HEK293 (cell line): Measurements from ENCODE around the gene LRP1B.

Source experiments
- CTCF ChIA-PET: fragments of 350-600 bp; formaldehyde crosslinking; extraction: SDS; loops from one replicate; lab custom pipeline; 2021; ENCODE audit warnings: antibody characterized with exemption; lab: Yijun Ruan, JAX
- POLR2A ChIA-PET: fragments of 300-600 bp; formaldehyde crosslinking; extraction: SDS; loops from one replicate; lab custom pipeline; 2020; ENCODE audit warnings: antibody characterized with exemption, inconsistent platforms; lab: Yijun Ruan, JAX
- H3K27ac ChIP-seq: fragments of 200-500 bp; sonication (Bioruptor generic); 2 replicates; pipeline ENCODE4 v1.5.1; 2014; ENCODE audit warnings: low read depth, low read length, control low read depth, inconsistent platforms; ENCODE audit errors: extremely low read depth
- H3K36me3 ChIP-seq, 2 experiments: fragments of 200-500 bp in 1 of 2; sonication (Bioruptor generic) in 1 of 2; 1 replicate in 1 of 2; 2 replicates in 1 of 2; pipeline ENCODE4 v1.5.1; 2014 to 2017; ENCODE audit warnings: inconsistent platforms in 2 of 2, low read length in 2 of 2; ENCODE audit not compliant: control insufficient read depth in 2 of 2, insufficient read depth in 1 of 2
- H3K4me1 ChIP-seq: fragments of 200-500 bp; sonication (Bioruptor generic); 2 replicates; pipeline ENCODE4 v1.5.1; 2014; ENCODE audit warnings: mild to moderate bottlenecking, low read length, inconsistent platforms; ENCODE audit not compliant: control insufficient read depth, insufficient read depth
- H3K4me3 ChIP-seq: 2 replicates; pipeline ENCODE4 v1.5.1; 2011; ENCODE audit warnings: low read depth, mild to moderate bottlenecking, control low read depth, low read length, moderate library complexity
- H3K9me3 ChIP-seq: fragments of 200-500 bp; sonication (Bioruptor generic); 2 replicates; pipeline ENCODE4 v1.5.1; 2014; ENCODE audit warnings: low read depth, low read length, inconsistent platforms; ENCODE audit not compliant: control insufficient read depth, insufficient read depth
- AEBP2 ChIP-seq: fragments of 450-650 bp; formaldehyde crosslinking; IDR thresholded peaks from 2 replicates; pipeline ENCODE4 v1.5.1; 2016; ENCODE audit warnings: missing biosample characterization, missing genetic modification characterization, borderline replicate concordance
- GFI1B ChIP-seq: fragments of 450-650 bp; formaldehyde crosslinking; IDR thresholded peaks from 2 replicates; pipeline ENCODE4 v1.5.1; 2016; ENCODE audit warnings: missing biosample characterization, missing genetic modification characterization
- HOXA7 ChIP-seq: sonication (generic); formaldehyde crosslinking; IDR thresholded peaks from 2 replicates; pipeline ENCODE4 v1.8.1; 2022; ENCODE audit warnings: missing genetic modification reagents, borderline replicate concordance
- INSM2 ChIP-seq: fragments of 450-650 bp; formaldehyde crosslinking; IDR thresholded peaks from 2 replicates; pipeline ENCODE4 v1.5.1; 2016; ENCODE audit warnings: missing biosample characterization, missing genetic modification characterization
- SALL2 ChIP-seq: fragments of 450-650 bp; formaldehyde crosslinking; IDR thresholded peaks from 2 replicates; pipeline ENCODE4 v1.5.0; 2017; ENCODE audit warnings: missing biosample characterization, mild to moderate bottlenecking, missing genetic modification characterization, borderline replicate concordance
- SCRT2 ChIP-seq: fragments of 450-650 bp; formaldehyde crosslinking; IDR thresholded peaks from 2 replicates; pipeline ENCODE4 v1.5.1; 2016; ENCODE audit warnings: missing biosample characterization, missing genetic modification characterization
- ZBTB10 ChIP-seq: fragments of 450-650 bp; formaldehyde crosslinking; IDR thresholded peaks from 2 replicates; pipeline ENCODE4 v1.5.1; 2016; ENCODE audit warnings: missing biosample characterization, missing genetic modification characterization
- ZBTB8A ChIP-seq: fragments of 450-650 bp; formaldehyde crosslinking; IDR thresholded peaks from 2 replicates; pipeline ENCODE4 v1.5.1; 2016; ENCODE audit warnings: missing biosample characterization, missing genetic modification characterization
- ZNF146 ChIP-seq: fragments of 450-650 bp; formaldehyde crosslinking; IDR thresholded peaks from 2 replicates; pipeline ENCODE4 v1.5.1; 2016; ENCODE audit warnings: missing biosample characterization, missing genetic modification characterization
- ZNF157 ChIP-seq: fragments of 450-650 bp; formaldehyde crosslinking; IDR thresholded peaks from 2 replicates; pipeline ENCODE4 v1.5.1; 2016; ENCODE audit warnings: missing biosample characterization, missing genetic modification characterization
- ZNF513 ChIP-seq: fragments of 450-650 bp; IDR thresholded peaks from 2 replicates; pipeline ENCODE4 v1.5.1; 2018; ENCODE audit warnings: missing biosample characterization, missing genetic modification characterization
- ZNF521 ChIP-seq: fragments of 450-650 bp; formaldehyde crosslinking; IDR thresholded peaks from 2 replicates; pipeline ENCODE4 v1.5.1; 2017; ENCODE audit warnings: missing biosample characterization, mild to moderate bottlenecking, missing genetic modification characterization
- ZNF610 ChIP-seq: fragments of 450-650 bp; formaldehyde crosslinking; IDR thresholded peaks from 2 replicates; pipeline ENCODE4 v1.5.1; 2016; ENCODE audit warnings: missing biosample characterization, missing genetic modification characterization, borderline replicate concordance
- ZNF621 ChIP-seq: fragments of 450-650 bp; formaldehyde crosslinking; IDR thresholded peaks from 2 replicates; pipeline ENCODE4 v1.5.1; 2017; ENCODE audit warnings: missing biosample characterization, missing genetic modification characterization
- ZNF776 ChIP-seq: fragments of 450-650 bp; formaldehyde crosslinking; IDR thresholded peaks from 2 replicates; pipeline ENCODE4 v1.5.0; 2017; ENCODE audit warnings: missing biosample characterization, missing genetic modification characterization, borderline replicate concordance
- ZNF792 ChIP-seq: fragments of 450-650 bp; formaldehyde crosslinking; IDR thresholded peaks from 2 replicates; pipeline ENCODE4 v1.5.1; 2016; ENCODE audit warnings: missing biosample characterization, missing genetic modification characterization
- ZSCAN16 ChIP-seq: fragments of 450-650 bp; formaldehyde crosslinking; IDR thresholded peaks from 2 replicates; pipeline ENCODE4 v1.5.1; 2016; ENCODE audit warnings: missing biosample characterization, missing genetic modification characterization
- TF ChIP-seq, protein P1 (sequence below): fragments of 450-650 bp; formaldehyde crosslinking; IDR thresholded peaks from 2 replicates; pipeline ENCODE4; 2016; ENCODE audit warnings: missing biosample characterization, missing genetic modification characterization

LRP1B gene

GRCh38 chr2:141660232-141660631, 470.6 kb downstream of the LRP1B start:
- H3K4me3 ChIP-seq = no peak overlapping the region
- H3K9me3 ChIP-seq = no peaks in the 10 kb centered on the region
- CTCF ChIA-PET = no interaction called here
- POLR2A ChIA-PET = no interaction called here
- no peak overlapping the region for H3K27ac ChIP-seq
- TF ChIP-seq ZNF146 (tag by site-specific recombination) (no peak), ZSCAN16 (tag by site-specific recombination) (no peak), ZBTB10 (tag by site-specific recombination) (no peak)
- H3K4me1 ChIP-seq = no peaks in the 10 kb centered on the region
- no peaks in the 10 kb centered on the region for H3K36me3 ChIP-seq

- Histone ChIP-seq H3K27ac (no peak overlapping the region), H3K36me3 (no peaks in the 10 kb centered on the region), H3K9me3 (no peaks in the 10 kb centered on the region)
- CTCF ChIA-PET = interaction anchor here (0.6 kb wide), 1 partner anchor 343 kb away, joined by 3 read pairs; no protein-coding TSS in a partner anchor
- no peak for TF ChIP-seq ZNF776 (tag by site-specific recombination)
- no peak for TF ChIP-seq ZNF792 (tag by site-specific recombination)
- no peak for TF ChIP-seq ZNF146 (tag by site-specific recombination)
- no peak for TF ChIP-seq ZNF621 (tag by site-specific recombination)
- no peak for TF ChIP-seq AEBP2 (tag by site-specific recombination)
- no peak for TF ChIP-seq ZBTB8A
- TF ChIP-seq SCRT2 (tag by site-specific recombination) = no peak
- TF ChIP-seq HOXA7 (CRISPR knock-in tag) = no peak
- TF ChIP-seq ZNF513 (tag by site-specific recombination) = no peak
- no peak for TF ChIP-seq INSM2 (tag by site-specific recombination)
- no peak for TF ChIP-seq ZNF157 (tag by site-specific recombination)
- TF ChIP-seq GFI1B (tag by site-specific recombination) = no peak
- TF ChIP-seq ZNF521 (tag by site-specific recombination) = no peak
- TF ChIP-seq ZNF610 = no peak
- TF ChIP-seq, protein P1, sequence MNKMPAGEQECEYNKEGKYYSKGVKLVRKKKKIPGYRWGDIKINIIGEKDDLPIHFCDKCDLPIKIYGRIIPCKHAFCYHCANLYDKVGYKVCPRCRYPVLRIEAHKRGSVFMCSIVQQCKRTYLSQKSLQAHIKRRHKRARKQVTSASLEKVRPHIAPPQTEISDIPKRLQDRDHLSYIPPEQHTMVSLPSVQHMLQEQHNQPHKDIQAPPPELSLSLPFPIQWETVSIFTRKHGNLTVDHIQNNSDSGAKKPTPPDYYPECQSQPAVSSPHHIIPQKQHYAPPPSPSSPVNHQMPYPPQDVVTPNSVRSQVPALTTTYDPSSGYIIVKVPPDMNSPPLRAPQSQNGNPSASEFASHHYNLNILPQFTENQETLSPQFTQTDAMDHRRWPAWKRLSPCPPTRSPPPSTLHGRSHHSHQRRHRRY (tag by site-specific recombination) = no peak
- TF ChIP-seq SALL2 = no peak
- TF ChIP-seq, all 188 proteins: peak for 0
- H3K4me1 ChIP-seq = no peaks in the 10 kb centered on the region
- POLR2A ChIA-PET = no interaction called here
- H3K4me3 ChIP-seq = no peak overlapping the region
Measured at GRCh38 chr2:141654311-141654710, 476.5 kb downstream of the LRP1B start.
